ENCODE measurements around the gene TLR9. TPM values are rescaled to one million over a fixed set of nuclear protein-coding genes. Genes with fewer than 3 reads are reported as not detected.
A peak's percentile ranks its signal among the peaks of the same experiment; 100 is the strongest.

TLR9 gene
- total and polyA plus RNA-seq, 9 of the 15 experiments (the other 6 are each of a cell fraction or from before 2014, with no cell fraction given): not detected

DNA sequence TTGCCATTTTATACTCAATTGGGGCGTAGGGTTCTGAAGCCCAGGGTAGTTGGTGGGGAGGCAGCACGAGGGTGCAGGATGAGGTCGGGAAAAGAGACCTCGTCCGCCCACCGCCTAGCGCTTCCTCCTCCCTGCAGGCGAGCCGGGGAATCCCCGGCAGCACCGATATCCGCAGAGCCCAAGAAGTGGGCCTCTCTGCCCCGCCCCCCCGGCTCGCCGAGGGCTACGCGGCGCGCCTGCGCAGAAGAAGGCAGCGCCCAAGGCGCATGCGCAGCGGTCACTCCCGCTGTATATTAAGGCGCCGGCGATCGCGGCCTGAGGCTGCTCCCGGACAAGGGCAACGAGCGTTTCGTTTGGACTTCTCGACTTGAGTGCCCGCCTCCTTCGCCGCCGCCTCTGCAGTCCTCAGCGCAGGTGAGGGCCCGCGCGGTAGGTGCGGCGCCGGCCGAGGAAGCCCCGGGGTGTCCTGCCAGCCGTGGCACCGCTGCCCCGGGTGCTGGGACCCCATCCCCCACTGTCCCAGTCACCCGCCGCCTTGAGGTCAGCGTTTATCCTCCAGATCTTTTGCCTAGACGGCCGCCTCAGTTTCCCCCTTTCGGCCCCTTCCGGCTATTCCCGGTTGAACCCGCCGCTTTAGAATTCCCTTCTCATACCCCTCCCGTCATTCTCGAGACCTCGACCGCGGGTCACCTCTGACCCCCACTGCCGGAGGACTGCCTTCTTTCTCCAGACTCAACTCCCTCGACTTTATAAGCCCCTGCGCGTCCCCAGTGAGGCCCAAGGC, 27.4 kb downstream of the TLR9 start, which contains the start of gene ALAS1 (continued):
- peak; percentile 78; the same call in 1 of the 2 replicates for TF ChIP-seq PHF8 (IDR thresholded peaks at IDR 0.05; ENCODE audit: borderline replicate concordance, low read length)
- TF ChIP-seq RBFOX2 (IDR thresholded peaks at IDR 0.05; ENCODE audit: low read depth, low read length): peak; percentile 93
- TF ChIP-seq HMGN3 (IDR thresholded peaks at IDR 0.05; ENCODE audit: borderline replicate concordance, extremely low read depth, insufficient read length, low read depth, low read length): peak; percentile 27
- no peak for TF ChIP-seq NR2C2 (CRISPR knock-in tag; IDR thresholded peaks at IDR 0.05)
- peak; percentile 88 for TF ChIP-seq NR2C2 (tag; IDR thresholded peaks at IDR 0.05)
- TF ChIP-seq HIVEP1 (CRISPR knock-in tag; IDR thresholded peaks at IDR 0.05): peak; percentile 27; the same call in 1 of the 2 replicates
- TF ChIP-seq ELF1 (tag; IDR thresholded peaks at IDR 0.05): no peak
- TF ChIP-seq, protein P1, sequence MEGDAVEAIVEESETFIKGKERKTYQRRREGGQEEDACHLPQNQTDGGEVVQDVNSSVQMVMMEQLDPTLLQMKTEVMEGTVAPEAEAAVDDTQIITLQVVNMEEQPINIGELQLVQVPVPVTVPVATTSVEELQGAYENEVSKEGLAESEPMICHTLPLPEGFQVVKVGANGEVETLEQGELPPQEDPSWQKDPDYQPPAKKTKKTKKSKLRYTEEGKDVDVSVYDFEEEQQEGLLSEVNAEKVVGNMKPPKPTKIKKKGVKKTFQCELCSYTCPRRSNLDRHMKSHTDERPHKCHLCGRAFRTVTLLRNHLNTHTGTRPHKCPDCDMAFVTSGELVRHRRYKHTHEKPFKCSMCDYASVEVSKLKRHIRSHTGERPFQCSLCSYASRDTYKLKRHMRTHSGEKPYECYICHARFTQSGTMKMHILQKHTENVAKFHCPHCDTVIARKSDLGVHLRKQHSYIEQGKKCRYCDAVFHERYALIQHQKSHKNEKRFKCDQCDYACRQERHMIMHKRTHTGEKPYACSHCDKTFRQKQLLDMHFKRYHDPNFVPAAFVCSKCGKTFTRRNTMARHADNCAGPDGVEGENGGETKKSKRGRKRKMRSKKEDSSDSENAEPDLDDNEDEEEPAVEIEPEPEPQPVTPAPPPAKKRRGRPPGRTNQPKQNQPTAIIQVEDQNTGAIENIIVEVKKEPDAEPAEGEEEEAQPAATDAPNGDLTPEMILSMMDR (IDR thresholded peaks at IDR 0.05 in 2 of 3, conservative IDR thresholded peaks at IDR 0.05 in 1 of 3; ENCODE audit: insufficient read depth in 2 of 3, low read depth in 1 of 3, low read length in 3 of 3): peak; percentile 13 to 27 (median 13); a peak in 2 of 6 replicates
- TF ChIP-seq SUPT5H (IDR thresholded peaks at IDR 0.05): peak; percentile 77
- TF ChIP-seq CCNT2 (IDR thresholded peaks at IDR 0.05; ENCODE audit: borderline replicate concordance, extremely low read depth, insufficient read length, low read depth, low read length): peak; percentile 57
- TF ChIP-seq, protein P2, sequence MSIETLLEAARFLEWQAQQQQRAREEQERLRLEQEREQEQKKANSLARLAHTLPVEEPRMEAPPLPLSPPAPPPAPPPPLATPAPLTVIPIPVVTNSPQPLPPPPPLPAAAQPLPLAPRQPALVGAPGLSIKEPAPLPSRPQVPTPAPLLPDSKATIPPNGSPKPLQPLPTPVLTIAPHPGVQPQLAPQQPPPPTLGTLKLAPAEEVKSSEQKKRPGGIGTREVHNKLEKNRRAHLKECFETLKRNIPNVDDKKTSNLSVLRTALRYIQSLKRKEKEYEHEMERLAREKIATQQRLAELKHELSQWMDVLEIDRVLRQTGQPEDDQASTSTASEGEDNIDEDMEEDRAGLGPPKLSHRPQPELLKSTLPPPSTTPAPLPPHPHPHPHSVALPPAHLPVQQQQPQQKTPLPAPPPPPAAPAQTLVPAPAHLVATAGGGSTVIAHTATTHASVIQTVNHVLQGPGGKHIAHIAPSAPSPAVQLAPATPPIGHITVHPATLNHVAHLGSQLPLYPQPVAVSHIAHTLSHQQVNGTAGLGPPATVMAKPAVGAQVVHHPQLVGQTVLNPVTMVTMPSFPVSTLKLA (conservative IDR thresholded peaks at IDR 0.05): peak in 1 of 2 experiments; percentile 50; a peak in 2 of 4 replicates
- TF ChIP-seq, protein P3, sequence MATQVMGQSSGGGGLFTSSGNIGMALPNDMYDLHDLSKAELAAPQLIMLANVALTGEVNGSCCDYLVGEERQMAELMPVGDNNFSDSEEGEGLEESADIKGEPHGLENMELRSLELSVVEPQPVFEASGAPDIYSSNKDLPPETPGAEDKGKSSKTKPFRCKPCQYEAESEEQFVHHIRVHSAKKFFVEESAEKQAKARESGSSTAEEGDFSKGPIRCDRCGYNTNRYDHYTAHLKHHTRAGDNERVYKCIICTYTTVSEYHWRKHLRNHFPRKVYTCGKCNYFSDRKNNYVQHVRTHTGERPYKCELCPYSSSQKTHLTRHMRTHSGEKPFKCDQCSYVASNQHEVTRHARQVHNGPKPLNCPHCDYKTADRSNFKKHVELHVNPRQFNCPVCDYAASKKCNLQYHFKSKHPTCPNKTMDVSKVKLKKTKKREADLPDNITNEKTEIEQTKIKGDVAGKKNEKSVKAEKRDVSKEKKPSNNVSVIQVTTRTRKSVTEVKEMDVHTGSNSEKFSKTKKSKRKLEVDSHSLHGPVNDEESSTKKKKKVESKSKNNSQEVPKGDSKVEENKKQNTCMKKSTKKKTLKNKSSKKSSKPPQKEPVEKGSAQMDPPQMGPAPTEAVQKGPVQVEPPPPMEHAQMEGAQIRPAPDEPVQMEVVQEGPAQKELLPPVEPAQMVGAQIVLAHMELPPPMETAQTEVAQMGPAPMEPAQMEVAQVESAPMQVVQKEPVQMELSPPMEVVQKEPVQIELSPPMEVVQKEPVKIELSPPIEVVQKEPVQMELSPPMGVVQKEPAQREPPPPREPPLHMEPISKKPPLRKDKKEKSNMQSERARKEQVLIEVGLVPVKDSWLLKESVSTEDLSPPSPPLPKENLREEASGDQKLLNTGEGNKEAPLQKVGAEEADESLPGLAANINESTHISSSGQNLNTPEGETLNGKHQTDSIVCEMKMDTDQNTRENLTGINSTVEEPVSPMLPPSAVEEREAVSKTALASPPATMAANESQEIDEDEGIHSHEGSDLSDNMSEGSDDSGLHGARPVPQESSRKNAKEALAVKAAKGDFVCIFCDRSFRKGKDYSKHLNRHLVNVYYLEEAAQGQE (IDR thresholded peaks at IDR 0.05; ENCODE audit: borderline replicate concordance): no peak
- TF ChIP-seq, protein P3 (CRISPR knock-in tag; IDR thresholded peaks at IDR 0.05; ENCODE audit: low read depth): 0 out of 2 replicates have a peak, but pooled peaks have one; percentile 11
- TF ChIP-seq ZNF3 (CRISPR knock-in tag; IDR thresholded peaks at IDR 0.05): no peak
- TF ChIP-seq KAT7 (CRISPR knock-in tag; IDR thresholded peaks at IDR 0.05; ENCODE audit: borderline replicate concordance): 0 out of 2 replicates have a peak, but pooled peaks have one; percentile 6

Data from K562 (cell line).